ENCODE measurements around the gene TOR2A.
A peak's percentile ranks its signal among the peaks of the same experiment; 100 is the strongest.

TOR2A gene

DNA sequence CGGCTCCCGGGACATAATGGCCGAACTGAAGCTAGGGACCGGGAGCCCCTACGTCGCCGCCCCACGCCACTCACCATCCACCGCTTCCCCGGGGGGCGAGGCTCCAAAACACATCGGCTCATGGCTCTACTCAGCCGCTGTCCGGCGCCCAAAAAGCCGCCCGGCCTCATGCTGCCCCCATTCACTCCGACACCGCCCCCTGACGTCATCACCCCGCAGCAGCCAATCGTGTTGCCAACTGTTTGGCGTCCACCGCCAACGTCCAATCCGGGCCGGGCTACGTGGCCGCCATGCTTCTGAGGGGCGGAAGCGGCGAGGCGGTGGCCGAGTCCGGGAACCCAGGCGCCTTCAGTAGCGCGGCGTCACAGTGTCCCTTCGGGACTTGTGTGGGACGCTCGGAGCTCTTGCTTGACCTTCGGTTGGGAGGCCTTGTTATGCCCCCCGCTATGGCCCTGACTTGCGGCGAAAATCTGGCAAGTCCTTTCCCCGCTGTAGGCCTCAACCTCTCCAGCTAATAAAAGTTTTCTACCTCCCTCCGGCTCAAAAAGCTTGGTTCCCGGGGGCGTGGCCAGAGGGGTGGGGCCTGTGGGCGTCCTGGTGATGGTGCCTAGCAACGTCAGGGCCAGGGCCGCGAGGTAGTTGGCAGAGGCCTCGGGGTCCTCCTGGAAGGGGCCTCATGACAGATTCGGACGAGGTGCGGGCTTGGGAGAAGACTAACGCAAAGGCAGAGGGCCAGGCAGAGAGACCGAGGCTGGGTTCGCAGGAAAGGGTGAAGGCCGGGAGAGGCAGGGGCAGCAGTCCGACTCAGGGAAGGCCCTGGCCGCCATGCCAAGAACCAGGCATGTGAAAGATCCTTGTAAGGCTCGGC, 19.4 kb downstream of the TOR2A start, which contains the start of the genes PTRH1 and TTC16:
TSS of gene PTRH1 (minus strand) at position 194 of the 868 bp plus-strand sequence. CDS start at position 170, 24 bp downstream.
TSS of gene TTC16 (plus strand) at position 610 of the 868 bp plus-strand sequence. CDS start at position 677, 67 bp downstream.
- peak; percentile 90 for DNase-seq

- no peak for DNase-seq
Measured at GRCh38 chr9:127714951-127715469, 20.1 kb downstream of the TOR2A start.

DNA sequence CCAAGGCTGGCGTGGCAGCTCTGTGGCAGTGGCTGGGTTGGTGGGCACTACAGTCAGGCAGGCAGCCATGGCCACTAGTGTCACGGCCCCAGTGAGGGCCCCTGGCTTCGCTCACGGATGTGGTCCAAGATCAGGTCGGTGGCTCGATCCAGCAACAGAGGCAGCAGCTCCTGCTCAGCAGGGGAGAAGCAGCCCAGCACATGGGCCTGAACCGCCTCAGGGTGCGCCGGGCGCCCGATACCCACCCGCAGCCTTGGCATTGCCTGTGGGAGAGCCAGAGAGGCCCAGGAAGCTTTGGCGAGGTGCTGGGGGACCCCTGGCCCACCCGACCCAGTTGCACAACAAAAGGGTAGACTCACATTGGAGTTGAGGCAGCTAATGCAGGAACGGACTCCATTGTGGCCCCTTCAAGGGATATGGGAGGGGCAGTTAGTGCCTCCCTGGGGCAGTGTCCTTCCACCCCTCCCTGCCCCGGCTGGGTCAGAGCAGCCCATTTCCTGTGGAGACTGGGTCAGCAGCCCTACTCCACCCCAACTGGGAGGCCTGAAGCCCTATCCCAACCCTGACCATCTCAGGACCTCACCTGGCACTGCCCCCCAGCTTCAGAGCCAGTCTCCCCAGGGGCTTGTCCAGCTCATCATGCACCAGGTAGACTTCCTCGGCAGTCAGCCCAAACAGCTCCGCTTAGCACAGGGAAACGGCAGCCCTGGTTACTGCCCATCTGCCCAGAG, 20.9 kb downstream of the TOR2A start:
- no peak for DNase-seq

GRCh38 chr9:127712867-127713266, 22.2 kb downstream of the TOR2A start:
- DNase-seq, result no peak

GRCh38 chr9:127712371-127712770, 22.7 kb downstream of the TOR2A start:
- DNase-seq, result no peak

- no peak for DNase-seq
Measured at GRCh38 chr9:127711831-127712274, 23.2 kb downstream of the TOR2A start.

DNA sequence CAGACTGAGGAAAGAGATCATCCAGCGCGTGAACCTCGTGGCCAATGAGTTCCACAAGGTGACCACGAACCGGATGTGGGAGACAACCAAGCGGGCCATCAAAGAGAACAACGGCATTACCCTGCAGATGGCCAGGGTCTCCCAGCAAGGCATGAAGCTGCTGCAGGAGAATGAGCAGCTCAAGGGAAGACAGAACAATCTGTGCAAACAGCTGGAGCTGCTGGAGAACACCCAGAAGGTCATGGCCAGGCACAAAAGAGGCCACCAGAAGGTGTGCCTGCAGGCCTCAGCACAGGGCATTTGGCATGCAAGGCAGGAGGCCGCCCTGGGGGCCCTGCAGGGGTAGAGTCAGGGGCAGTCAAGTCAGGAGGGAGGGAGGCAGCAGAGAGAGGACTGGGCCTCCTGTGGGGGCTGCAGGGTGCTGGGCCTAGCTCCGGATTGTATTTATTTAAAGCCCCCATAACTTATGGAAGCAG, 23.8 kb downstream of the TOR2A start:
- DNase-seq, result peak; percentile 33

GRCh38 chr9:127710204-127710783, 24.8 kb downstream of the TOR2A start:
- no peak for DNase-seq

DNA sequence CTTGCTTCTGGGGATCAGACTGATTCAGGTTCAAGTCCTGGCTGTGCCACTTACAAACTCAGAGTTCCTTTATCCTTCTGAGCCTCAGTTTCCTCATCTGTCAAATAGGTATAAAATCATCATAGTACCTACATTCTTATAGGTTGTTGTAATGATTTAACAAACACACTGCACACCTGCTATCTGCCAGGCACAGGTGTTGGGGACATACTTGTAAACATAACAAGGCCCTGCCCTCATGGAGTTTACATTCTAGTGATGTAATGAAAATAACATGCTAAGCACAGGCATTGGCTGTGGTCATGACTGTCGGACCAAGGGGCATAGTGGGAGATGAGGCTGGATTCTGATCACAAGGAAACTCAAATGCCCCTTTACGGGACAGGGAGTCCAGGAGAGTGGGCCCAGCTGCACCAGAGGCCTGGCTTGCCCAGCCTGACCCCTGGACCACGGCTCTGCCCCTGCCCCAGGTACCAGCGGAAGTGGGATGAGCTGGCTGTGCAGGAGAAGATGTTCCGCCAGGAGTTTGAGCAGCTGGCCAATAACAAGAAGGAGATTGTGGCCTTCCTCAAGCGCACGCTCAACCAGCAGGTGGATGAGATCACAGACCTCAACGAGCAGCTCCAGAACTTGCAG, 26.0 kb downstream of the TOR2A start:
- DNase-seq, result no peak

DNA sequence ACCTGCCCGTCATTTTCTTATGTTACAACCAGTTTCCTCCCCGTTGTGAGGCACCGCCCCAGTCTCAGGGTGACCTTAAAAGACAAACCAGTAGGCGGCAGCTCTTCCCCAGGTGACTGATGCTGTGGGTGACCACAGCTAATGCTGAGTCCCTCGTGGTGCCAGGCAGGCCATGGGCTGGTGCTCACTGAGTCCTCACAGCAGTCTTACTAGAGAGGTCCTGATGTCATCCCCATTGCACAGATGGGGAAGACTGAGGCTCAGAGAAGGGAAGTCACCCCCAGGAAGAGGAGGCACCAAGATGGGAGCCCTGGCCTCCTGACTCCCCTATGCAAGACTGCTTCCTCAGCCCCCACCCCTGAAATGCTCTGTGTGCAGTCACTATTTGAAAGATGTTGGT, 27.3 kb downstream of the TOR2A start:
- DNase-seq, result no peak

GRCh38 chr9:127706836-127707241, 28.3 kb downstream of the TOR2A start, which contains the start of gene CFAP157:
Gene CFAP157, plus strand, starts transcription at chr9:127706988. Its CDS starts 44 bp downstream, at chr9:127707032.
- DNase-seq, result no peak

- no peak for DNase-seq
Measured at GRCh38 chr9:127705577-127706379, 29.3 kb downstream of the TOR2A start.

DNA sequence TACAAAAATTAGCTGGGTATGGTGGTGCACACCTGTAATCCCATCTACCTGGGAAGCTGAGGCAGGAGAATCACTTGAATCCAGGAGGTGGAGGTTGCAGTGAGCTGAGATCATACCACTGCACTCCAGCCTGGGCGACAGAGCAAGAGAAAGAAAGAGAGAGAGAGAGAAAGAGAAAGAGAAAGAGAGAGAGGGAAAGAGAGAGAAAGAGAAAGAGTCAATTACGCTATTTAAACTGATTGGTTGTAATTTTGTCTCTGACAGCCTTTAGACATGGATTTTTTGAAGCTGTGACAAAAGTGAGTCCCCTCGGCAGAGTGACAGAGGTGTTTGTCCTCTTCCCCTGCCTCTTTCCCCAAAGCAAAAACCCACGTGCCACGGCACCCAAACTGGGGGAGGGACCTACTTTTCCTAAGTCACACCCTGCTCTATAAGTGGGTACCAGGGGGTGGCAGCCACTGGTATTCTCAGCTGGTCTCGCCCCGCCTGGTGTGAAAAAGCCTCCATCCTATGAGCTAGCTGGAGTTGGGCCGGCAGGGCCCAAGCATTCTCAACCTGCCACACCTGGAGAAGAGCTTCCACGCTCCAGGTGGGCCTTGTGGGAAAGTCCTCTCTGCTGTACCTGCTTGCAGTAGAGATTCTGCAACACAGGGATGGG, 31.7 kb downstream of the TOR2A start:
- no peak for DNase-seq

DNA sequence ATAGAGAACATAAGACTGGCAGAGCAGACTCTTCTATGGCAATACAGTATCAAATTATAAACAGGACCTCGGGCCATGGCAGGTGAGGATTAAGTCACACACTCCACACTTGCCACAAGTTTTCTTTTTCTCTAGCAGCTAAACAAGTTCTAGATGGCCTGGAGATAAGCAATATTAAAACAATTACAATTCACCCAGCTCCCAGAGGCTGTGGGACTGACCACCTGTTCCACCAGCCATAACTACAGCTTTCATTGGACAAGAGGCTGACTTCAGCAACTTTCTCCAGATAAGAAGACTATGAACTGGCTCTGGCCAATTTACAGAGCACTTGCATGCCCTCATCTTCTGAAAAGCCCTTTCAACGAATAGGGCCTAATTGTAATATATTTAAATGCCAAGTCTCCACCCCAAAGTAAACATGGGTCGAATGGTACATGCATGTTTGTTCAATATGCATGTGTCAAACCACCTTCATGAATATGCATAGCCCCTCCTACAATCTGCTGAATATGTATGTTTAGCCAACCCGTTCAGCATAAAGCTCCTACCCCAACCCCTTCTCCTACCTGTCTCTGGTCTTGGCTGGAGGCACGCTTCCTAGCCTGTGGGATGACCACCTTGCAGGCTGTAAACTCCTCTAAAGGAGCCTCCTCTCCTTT, 34.4 kb downstream of the TOR2A start:
- no peak for DNase-seq

- no peak for DNase-seq
Measured at GRCh38 chr9:127700140-127700539, 35.0 kb downstream of the TOR2A start.

DNA sequence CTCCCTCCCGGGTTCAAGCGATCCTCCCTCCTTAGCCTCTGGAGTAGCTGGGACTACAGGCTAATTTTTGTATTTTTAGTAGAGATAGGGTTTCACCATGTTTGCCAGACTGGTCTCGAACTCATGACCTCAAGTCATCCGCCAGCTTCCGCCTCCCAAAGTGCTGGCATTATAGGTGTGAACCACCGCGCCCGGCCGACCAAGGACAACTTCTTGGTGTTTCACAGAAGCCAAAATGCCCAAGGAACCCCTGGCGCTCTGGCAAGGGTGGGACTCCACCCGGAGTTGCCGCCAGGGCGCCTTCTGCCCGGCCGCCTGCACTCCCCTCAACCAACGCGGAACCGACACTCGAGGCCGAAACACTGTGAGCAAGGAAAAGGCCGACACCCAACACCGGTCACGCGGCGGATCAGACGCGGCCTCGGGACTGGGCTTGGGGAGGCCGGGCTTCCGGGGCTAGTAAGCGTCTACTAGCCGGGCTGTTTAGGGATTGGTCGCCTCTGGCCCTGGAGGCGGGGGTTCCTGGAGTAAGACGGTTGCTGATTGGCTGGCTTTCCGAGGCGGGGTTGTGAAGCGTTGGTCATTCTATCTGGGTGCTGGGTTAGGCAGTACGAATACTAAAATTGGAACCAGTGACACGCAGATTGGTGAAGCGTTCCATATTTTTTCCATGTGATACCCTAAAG, 36.0 kb downstream of the TOR2A start:
- DNase-seq, result peak; percentile 60

GRCh38 chr9:127698386-127698785, 36.7 kb downstream of the TOR2A start:
- DNase-seq, result no peak

DNA sequence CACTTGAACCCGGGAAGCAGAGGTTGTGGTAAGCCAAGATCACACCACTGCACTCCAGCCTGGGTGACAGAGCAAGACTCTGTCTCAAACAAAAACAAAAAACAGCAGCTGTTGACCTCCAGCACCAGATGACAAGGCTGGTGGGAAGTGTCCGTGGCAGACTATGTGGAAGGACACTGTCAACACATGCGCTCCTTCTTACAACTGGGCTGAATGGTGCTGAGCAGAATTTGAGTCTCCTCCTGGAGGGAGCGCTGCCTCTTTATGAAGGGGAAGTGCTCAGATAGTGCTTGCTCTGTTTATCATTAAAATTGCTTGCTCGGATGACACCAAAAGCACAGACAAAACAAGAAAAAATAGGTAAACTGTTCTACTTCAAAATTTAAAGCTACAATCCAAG, 37.5 kb downstream of the TOR2A start:
- no peak for DNase-seq

DNA sequence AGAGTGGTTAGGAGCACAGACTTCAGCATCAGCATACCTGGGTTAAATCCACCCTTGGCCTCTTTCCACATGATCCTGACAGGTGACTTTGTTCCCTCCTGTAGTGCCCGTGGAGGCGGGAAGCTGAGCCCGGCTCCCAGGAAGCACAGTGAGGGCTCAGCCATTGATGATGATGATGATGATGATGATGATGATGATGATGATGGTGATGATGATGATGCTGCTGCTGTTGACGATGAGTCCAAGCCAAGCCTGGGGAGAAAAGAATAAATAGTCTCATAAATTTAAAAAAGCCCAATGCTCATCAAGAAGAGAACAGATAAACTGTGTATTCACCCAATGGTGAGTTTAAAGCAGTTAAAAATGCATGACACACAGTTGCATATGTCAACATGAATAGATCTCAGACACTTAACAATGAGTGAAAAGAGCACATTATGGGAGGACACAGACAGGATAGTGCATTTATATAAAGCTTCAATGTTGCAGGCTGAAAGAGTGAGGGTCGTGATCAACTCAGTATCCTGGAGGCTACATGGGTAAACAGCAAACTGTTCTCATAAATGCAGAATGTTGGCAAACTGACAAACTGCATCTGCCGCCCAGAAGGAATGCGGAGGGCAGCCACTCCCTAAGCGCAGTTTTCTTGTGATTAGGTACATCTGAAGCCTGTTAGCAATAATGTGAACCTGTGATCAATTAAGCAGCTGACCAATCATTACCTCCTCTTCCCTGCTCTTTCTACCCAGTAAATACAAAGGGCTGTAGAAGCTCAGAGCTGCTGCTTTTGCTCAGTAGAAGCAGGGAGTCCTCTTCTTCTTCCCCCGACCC, 40.0 kb downstream of the TOR2A start:
- no peak for DNase-seq

Measured in NK-92 treated with Interleukin-12 subunit alpha and Interleukin-12 subunit beta, amount 100 ng/mL, for 24 hours (cell line).